ENCODE results near the gene OLFM2. TPM values are rescaled to one million over a fixed set of nuclear protein-coding genes. Genes with fewer than 3 reads are reported as not detected.

Gene OLFM2
- total and polyA plus RNA-seq, 2 of the 4 experiments (the other 2 are of a cell fraction): 2.7 to 5.1 TPM

DNA sequence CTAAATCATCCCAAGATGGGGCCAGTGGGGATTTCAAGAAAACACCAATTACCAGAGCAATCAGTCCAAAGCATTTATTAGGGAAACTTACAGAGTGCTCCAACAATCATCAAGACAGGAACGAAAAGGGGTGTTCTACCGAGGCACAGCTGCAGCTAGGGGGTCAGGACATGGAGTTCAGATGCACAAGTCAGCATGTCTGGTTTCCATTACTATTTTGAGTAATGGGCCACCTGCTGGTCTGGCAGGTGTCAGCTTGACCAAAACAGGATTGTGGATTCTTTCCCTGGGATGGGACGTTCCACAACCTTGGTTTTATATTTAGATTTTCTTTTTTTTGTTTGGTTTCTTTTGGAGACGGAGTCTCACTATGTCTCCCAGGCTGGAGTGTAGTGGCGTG is 112.5 kb downstream of the OLFM2 start:
- Histone ChIP-seq H3K27me3 (ENCODE audit: control insufficient read depth, insufficient read depth, low read length) (no peaks in the 10 kb centered on the region), H3K4me3 (ENCODE audit: insufficient read depth, low read depth, low read length) (no peak overlapping the region), H3K9me3 (ENCODE audit: control insufficient read depth, insufficient read depth, low read length) (no peaks in the 10 kb centered on the region), H2BK15ac (ENCODE audit: low read depth, low read length) (no peak overlapping the region), H2AK9ac (replicated peaks; ENCODE audit: low read depth, low read length, poor library complexity) (no peak overlapping the region), H2BK5ac (ENCODE audit: low read depth, low read length, poor library complexity, severe bottlenecking) (no peak overlapping the region), H3K56ac (ENCODE audit: extremely low read depth, insufficient read depth, low read length) (no peak overlapping the region), H3K9me1 (ENCODE audit: insufficient read depth, low read length) (peaks cover 5% of the 10 kb centered on the region; the same call in 1 of the 2 replicates), H3K36me3 (ENCODE audit: control insufficient read depth, insufficient read depth, low read length) (no peaks in the 10 kb centered on the region), H4K8ac (ENCODE audit: low read depth in 2 of 2, low read length in 2 of 2) (no peak overlapping the region), H4K5ac (ENCODE audit: low read depth, low read length) (no peak overlapping the region), H3K23ac (ENCODE audit: low read depth, low read length) (no peak overlapping the region), H4K91ac (ENCODE audit: insufficient read depth, low read depth, low read length) (no peak overlapping the region), H3K4me2 (ENCODE audit: low read depth, low read length) (no peak overlapping the region), H2AFZ (replicated peaks; ENCODE audit: low read length, poor library complexity) (no peak overlapping the region), H3K79me1 (ENCODE audit: low read depth in 1 of 2, low read length in 2 of 2) (peaks cover 15 to 42% of the 10 kb centered on the region in 2 experiments), H2BK20ac (ENCODE audit: low read depth, low read length) (no peak overlapping the region), H3K27ac (ENCODE audit: insufficient read depth, low read length) (no peak overlapping the region), H2BK120ac (ENCODE audit: low read depth, low read length) (no peak overlapping the region), H3K4ac (ENCODE audit: low read depth, low read length) (no peak overlapping the region), H3K18ac (ENCODE audit: low read depth, low read length) (no peak overlapping the region), H4K20me1 (ENCODE audit: insufficient read depth, low read length) (peaks cover 13% of the 10 kb centered on the region; the same call in 1 of the 2 replicates), H3K9ac (ENCODE audit: low read depth, low read length) (no peak overlapping the region), H2AK5ac (ENCODE audit: low read depth, low read length) (no peak overlapping the region), H3K4me1 (ENCODE audit: control insufficient read depth, insufficient read depth, low read length) (peaks cover 2% of the 10 kb centered on the region; the same call in 1 of the 2 replicates), H3K14ac (replicated peaks; ENCODE audit: low read depth, low read length) (no peak overlapping the region)
- TF ChIP-seq RFX5 (IDR thresholded peaks at IDR 0.05; ENCODE audit: low read depth, low read length): no peak
- no peak for TF ChIP-seq MAZ (IDR thresholded peaks at IDR 0.05; ENCODE audit: borderline replicate concordance, low read depth, low read length)
- no peak for TF ChIP-seq MAFK (IDR thresholded peaks at IDR 0.05; ENCODE audit: low read depth, low read length)
- TF ChIP-seq POLR2A (IDR thresholded peaks at IDR 0.05; ENCODE audit: low read depth, low read length): no peak
- TF ChIP-seq, protein P1, sequence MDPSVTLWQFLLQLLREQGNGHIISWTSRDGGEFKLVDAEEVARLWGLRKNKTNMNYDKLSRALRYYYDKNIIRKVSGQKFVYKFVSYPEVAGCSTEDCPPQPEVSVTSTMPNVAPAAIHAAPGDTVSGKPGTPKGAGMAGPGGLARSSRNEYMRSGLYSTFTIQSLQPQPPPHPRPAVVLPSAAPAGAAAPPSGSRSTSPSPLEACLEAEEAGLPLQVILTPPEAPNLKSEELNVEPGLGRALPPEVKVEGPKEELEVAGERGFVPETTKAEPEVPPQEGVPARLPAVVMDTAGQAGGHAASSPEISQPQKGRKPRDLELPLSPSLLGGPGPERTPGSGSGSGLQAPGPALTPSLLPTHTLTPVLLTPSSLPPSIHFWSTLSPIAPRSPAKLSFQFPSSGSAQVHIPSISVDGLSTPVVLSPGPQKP (IDR thresholded peaks at IDR 0.05; ENCODE audit: borderline replicate concordance, low read depth, low read length): no peak
- TF ChIP-seq SMC3 (IDR thresholded peaks at IDR 0.05; ENCODE audit: low read depth, low read length): no peak
- no peak for TF ChIP-seq RAD21 (IDR thresholded peaks at IDR 0.05; ENCODE audit: low read length)
- TF ChIP-seq FOS (IDR thresholded peaks at IDR 0.05; ENCODE audit: low read depth, low read length): no peak
- TF ChIP-seq CTCF (conservative IDR thresholded peaks at IDR 0.05; ENCODE audit: low read depth, low read length): no peak
- no peak for TF ChIP-seq CHD1 (IDR thresholded peaks at IDR 0.05; ENCODE audit: low read depth, low read length)
- no peak for TF ChIP-seq MXI1 (IDR thresholded peaks at IDR 0.05; ENCODE audit: borderline replicate concordance, low read depth, low read length)
- BruUV-seq (replicated peaks): no TSS peak
- dilution Hi-C loops (cut with HindIII; ENCODE audit: low sequenced_read_pairs, unreplicated experiment): no loop called here
- ChIA-PET CTCF (no interaction called here), POLR2A (ENCODE audit: unreplicated experiment) (no interaction called here)
- 68% methylated on average over 3 of the region's 5 CpGs; no CpG with 5 or more reads in 1 of the 2 experiments for WGBS, 2 experiments (ENCODE audit: extremely low coverage in 2 of 2, insufficient read length in 1 of 2)
- intact Hi-C loops (cut with micrococcal nuclease): no loop called here
- DNase-seq: no peak
- ATAC-seq (ENCODE audit: low read depth): no peak
- in situ Hi-C loops (cut with MboI; ENCODE audit: low sequenced_read_pairs): no loop called here
